GM13976 (cell line): ENCODE results near the gene SLC16A11.
"Not testable (repeated sequence)": the region's sequence is repeated elsewhere in the genome, so short reads cannot be mapped to it uniquely, and the experiment has no call there.

Experiments used
- DNase-seq: peaks from one replicate; pipeline ENCODE4 v3.0.0; 2012; ENCODE audit warnings: low spot score
- in situ Hi-C: fragments of 300-500 bp; cut with MboI; formaldehyde crosslinking; loops from one replicate; pipeline ENCODE4 v1.12.0; 2022; ENCODE audit warnings: low sequenced_read_pairs, mixed read lengths, inconsistent platforms; ENCODE audit not compliant: unreplicated experiment
- TF ChIP-seq, protein P1 (sequence below): IDR thresholded peaks from 2 replicates; pipeline ENCODE4 v1.5.1; 2012; ENCODE audit warnings: borderline replicate concordance, mild to moderate bottlenecking; ENCODE audit not compliant: insufficient read depth; ENCODE audit errors: extremely low read depth, missing control alignments, control extremely low read depth

SLC16A11 gene

GRCh38 chr17:7056386-7056785, 12.5 kb upstream of the SLC16A11 start:
- no peak for DNase-seq
- in situ Hi-C loops: no loop called here
- TF ChIP-seq, protein P1, sequence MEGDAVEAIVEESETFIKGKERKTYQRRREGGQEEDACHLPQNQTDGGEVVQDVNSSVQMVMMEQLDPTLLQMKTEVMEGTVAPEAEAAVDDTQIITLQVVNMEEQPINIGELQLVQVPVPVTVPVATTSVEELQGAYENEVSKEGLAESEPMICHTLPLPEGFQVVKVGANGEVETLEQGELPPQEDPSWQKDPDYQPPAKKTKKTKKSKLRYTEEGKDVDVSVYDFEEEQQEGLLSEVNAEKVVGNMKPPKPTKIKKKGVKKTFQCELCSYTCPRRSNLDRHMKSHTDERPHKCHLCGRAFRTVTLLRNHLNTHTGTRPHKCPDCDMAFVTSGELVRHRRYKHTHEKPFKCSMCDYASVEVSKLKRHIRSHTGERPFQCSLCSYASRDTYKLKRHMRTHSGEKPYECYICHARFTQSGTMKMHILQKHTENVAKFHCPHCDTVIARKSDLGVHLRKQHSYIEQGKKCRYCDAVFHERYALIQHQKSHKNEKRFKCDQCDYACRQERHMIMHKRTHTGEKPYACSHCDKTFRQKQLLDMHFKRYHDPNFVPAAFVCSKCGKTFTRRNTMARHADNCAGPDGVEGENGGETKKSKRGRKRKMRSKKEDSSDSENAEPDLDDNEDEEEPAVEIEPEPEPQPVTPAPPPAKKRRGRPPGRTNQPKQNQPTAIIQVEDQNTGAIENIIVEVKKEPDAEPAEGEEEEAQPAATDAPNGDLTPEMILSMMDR: no peak

DNA sequence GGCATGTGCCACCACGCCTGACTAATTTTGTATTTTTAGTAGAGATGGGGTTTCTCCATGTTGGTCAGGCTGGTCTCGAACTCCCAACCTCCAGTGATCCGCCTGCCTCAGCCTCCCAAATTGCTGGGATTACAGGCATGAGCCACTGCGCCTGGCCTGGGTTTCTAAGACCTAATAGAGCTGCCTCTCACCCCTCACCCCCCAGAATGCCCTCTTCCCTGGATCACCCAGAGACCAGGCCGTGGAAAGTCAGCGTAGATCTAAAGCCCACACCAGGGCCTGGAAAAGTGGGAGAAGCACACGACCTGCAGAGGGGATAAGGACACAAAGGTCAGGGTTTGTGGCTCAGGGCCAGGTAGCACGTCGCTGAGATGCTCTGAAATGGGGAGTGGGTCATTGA, 6.7 kb upstream of the SLC16A11 start:
- not testable (repeated sequence) for DNase-seq
- in situ Hi-C loops: loop anchor here (5.0 kb wide), 1 partner anchor 87 kb away; no protein-coding TSS in a partner anchor

DNA sequence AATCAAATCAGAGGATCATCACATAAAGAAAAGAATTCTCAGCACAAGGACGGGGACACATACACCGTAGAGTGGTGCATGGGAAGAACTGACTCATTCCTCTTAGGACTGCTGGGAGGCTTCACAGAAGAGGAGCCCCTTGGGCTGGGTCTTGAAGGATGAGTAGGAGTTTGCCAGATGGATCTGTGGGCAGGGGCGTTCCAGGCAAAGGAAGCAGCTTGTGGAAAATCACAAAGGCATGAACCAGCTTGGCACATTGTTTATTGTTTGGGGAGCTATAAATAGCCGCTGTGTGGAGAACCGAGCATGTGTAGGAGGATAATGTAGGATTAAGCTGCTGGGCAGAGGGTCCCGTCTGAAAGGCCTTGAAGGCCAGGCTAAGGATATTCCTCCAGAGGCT, 5.1 kb upstream of the SLC16A11 start:
- DNase-seq: no peak
- TF ChIP-seq, protein P1: no peak
- in situ Hi-C loops: loop anchor here (25.0 kb wide), 1 partner anchor 238 kb away; the partner anchor contains the start of genes SLC2A4 and YBX2

DNA sequence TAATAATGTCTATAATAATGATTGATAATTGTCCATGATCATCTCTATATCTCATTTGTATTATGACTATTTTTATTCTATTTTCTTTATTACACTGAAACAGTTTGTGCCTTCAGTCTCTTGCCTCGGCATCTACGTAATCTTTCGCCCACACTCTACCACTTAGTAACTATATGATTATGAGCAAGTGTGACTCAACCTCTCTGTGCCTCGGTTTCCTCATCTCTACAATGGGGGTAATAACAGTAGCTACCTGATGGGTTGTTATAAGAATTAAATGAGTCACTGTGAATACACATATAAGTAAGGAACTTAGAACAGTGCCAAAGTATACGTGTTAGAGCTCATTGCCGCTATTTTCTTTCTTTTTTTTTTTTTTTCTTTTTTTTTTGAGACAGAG, 3.7 kb upstream of the SLC16A11 start:
- no peak for DNase-seq
- in situ Hi-C loops: loop anchor here (25.0 kb wide), 1 partner anchor 240 kb away; the partner anchor contains the start of genes SLC2A4 and YBX2
- TF ChIP-seq, protein P1: no peak

- not testable (repeated sequence) for DNase-seq
- in situ Hi-C loops: loop anchor here (25.0 kb wide), 1 partner anchor 240 kb away; the partner anchor contains the start of genes SLC2A4 and YBX2
Measured at GRCh38 chr17:7046725-7047397, 3.0 kb upstream of the SLC16A11 start.

- in situ Hi-C loops: loop anchor here (25.0 kb wide), 1 partner anchor 241 kb away; the partner anchor contains the start of genes SLC2A4 and YBX2
- TF ChIP-seq, protein P1: no peak
- DNase-seq: no peak
Measured at GRCh38 chr17:7046127-7046724, 2.3 kb upstream of the SLC16A11 start.

DNA sequence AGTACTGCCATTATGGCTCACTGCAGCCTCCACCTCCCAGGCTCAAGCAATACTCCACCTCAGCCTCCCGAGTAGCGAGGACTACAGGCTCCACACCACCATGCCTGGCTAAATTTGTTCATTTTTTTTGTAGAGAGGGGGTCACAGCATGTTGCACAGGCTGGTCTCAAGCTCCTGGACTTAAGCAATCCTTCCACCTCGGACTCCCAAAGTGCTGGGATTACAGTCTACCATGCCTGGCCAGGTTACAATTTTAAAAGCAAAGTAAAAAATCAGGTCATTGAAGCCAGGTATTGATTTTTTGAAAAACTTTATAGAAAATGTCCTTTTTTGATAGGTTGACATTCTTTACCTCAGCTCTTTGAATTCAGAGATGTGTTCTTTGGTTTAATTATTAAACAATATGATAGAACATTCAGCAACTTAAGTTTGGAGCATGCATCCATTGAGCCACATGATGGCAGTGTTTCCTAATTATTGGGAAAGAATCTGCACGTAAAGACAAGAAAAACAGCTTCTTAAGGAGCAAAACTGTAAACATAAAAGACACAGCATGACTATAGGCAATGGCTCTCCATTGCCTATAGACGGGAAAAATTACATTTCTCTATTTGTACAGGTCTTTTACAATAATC, 1.7 kb upstream of the SLC16A11 start:
- TF ChIP-seq, protein P1: peak; percentile 63
- DNase-seq: no peak

More for the DNA sequence above, 1.7 kb upstream of the SLC16A11 start:
- in situ Hi-C loops: loop anchor here (25.0 kb wide), 1 partner anchor 242 kb away; the partner anchor contains the start of genes SLC2A4 and YBX2
